G401.6 (cell line): ENCODE data around the gene PDF.
A peak's percentile ranks its signal among the peaks of the same experiment; 100 is the strongest.
"Not testable (repeated sequence)": the region's sequence is repeated elsewhere in the genome, so short reads cannot be mapped to it uniquely, and the experiment has no call there.

Source experiments
- FAIRE-seq: peaks from 2 replicates; lab custom pipeline; 2012; peaks lifted over from hg19 to GRCh38; lab: Jason Lieb, UNC

PDF gene

DNA sequence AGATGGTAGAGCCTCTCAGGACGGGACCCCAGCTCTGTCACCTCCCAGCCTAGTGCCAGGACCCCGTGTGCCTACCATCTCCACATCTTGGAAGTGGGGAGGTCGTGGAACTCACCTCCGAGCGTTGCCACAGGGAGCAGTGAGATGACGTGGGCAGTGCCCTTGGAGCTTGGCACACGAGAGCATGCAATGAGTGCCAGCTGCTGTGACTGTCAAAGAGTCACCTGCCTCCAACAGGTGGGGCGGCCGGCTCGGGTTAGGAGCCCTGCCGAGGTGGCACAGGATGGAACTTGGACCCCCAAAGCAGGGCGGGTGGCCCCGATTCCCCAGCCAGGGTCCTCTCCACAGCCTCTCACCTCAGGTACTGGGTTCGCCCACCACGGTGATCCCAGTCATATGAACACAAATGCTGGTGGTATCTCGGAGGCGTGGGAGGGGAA is 13.8 kb downstream of the PDF start:
- FAIRE-seq = no peak

DNA sequence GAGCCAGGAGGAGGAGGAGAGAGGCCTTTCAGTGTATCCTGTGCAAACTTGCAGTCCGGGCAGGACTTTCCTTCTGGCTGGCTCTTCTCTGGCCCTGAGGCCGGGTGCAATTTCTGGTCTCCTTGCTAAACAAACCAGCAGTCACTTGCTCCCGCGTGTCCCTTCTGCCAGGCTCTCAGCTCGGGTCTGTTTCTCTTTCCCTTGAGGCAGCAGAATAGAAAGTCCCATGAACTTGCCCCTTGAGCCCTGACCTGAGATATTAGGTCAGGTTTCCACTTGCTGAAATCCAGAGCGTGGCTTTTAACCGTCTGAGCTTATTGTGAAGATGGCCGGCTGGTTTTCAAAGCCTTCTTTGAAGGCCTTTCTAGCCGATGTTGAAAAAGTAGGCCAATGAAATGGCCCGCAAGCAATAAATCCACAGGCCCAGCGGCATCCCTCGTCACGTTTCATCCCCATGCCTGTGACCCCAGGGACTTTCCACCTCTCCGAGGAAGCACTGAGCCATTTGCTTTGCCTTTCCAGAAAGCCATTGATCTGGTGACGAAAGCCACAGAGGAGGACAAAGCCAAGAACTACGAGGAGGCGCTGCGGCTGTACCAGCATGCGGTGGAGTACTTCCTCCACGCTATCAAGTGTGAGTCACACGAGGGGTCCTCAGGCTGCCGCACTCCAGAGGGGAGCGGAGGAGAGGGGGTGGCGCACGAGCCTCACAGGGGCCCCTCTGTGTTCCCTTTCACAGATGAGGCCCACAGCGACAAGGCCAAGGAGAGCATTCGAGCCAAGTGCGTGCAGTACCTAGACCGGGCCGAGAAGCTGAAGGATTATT is 14.7 kb downstream of the PDF start:
- no peak for FAIRE-seq

DNA sequence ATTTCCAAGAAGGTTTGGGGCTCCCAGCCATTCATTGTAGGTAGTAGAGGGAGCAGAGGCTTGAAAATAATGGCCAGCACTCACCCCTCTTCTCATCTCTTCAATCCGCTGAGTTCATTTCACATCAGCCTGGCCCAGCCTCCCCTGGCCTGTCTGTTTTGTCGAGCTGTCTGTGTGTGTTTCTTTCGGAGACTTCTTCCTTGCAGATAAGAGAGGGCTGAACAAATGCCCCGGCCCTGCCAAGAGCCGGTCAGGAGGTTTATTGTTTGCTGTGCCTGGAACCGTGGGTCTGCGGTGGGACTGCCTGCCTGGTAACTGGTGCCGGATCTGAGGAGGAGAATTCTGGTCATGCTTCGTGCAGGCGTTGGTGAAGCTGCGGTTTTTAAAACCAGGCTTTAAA is 15.9 kb downstream of the PDF start:
- FAIRE-seq = no peak

- FAIRE-seq = no peak
These were observed 16.9 kb downstream of the PDF start for GRCh38 chr16:69313469-69313868.

DNA sequence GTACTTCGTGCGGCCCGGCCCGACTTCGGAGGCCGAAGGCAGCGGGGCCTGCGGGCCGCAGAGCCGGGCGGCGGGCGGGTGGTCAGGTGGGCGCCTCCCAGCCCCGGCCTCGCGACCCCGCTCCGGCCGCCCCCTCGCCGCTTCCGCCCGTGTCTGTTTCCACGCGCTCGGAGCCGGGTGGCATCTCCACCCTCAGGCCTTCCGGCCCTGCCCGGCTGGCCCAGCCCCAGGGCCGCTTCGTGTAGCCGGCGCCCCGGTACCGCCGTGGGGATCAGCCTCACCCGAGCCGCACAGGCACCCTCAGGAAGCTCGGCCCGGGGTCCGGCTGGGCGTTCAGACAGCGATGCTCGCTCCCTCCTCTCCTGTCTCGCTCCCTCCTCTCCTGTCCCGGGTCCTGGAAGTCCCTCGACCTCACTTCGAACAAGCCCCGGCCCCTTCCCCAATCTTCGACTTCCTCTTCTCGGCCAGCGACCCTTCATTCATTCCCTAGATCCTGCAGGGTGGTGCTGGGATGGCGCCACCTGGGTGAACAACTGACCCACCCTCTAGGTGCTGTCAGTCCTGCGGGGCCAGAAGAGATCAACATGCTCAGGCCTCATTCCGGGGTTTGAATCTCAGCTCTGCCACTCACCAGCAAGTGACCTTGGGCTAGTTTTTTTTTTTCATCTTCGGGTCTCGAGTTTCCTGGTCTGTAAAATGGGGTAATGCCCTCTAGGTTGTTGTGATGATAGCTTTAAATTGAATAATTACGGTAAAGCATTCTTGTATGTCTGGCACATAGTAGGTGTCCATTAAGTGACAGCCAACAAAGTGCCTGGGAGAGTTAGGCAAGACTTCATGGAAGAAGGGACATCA is 18.6 kb downstream of the PDF start:
- FAIRE-seq = no peak

- no peak for FAIRE-seq
These were observed 19.5 kb downstream of the PDF start, which contains the start of gene VPS4A for GRCh38 chr16:69310653-69311532. Gene VPS4A, plus strand, starts transcription at chr16:69311350. Its CDS starts 162 bp downstream, at chr16:69311512.

DNA sequence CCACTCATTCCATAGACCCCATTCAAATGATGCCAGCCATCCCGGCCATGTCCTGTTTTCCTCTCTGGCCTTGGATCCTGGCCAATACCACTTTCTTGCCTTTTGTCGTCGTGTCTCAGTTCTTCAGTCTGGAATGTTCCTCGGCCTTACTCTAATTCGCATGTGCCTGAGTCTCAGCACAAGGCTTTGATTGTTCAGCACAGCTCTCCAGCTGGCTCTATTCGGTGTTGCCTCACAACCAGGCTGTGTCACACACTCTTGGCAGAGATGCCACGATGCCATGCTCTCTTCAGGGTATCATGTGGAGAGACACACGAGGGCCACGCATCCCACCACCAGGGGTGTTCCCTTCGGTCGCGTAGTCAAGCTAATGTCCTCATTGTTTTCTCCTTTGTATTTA is 21.1 kb downstream of the PDF start:
- no peak for FAIRE-seq

- no peak for FAIRE-seq
These were observed 22.5 kb downstream of the PDF start for GRCh38 chr16:69307856-69308255.

DNA sequence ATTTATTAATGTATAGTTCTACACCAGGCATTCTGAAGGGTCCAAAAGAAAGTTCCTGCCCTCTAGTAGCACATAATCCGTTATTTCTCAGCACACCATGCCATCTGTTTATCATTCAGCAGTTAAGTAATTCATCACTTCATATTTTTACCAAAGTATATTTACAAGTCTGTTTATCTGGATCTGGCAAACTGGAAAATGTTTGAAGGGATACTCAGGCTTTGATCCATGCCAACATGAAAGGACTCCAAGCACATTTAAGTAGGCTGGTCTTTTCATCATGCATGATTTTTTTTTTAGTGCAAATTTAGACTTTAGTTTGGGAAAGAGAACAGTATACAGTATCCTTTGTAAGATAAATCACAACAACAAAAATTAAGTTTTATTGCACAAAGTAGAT is 23.3 kb downstream of the PDF start:
- no peak for FAIRE-seq

DNA sequence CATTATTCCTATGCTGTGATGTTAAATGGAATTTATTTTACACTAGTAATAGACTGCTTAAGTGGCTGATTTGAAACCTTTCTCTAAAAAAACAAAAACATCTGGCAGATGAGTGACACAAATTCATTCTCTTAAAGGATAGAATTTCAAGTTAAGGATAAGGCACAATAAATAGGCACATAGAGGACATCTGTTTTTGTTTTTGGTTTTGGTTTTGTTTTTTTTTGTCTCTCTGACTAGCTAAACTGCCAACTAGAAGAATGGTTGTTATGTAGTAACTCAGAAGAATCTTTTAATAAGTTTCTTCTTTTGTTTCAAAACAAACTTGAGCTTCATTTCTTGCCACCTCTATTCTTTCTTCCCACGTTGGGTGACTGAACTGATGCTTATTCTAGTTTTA is 24.4 kb downstream of the PDF start:
- FAIRE-seq = no peak

- no peak for FAIRE-seq
These were observed 28.1 kb downstream of the PDF start for GRCh38 chr16:69302301-69302700.

DNA sequence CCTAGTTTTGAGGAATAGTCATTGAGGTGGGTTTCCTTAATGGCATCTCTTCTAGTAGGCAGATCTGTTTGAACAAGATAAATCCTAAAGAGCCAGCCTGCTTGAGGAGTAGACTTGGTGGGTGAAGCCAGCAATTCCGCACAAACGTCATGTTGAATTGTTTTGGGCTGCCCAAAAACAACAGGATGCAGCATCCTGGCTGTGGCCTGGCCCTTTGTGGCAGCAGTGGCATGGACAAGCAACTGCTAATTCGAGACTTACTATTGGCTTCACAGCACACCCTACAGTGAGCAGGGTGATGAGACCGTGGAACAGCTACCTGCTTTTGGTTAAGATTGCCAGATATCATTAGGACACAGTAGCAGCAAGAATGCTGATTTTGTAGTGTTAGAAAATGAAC is 28.5 kb downstream of the PDF start:
- no peak for FAIRE-seq

GRCh38 chr16:69301187-69301586 is 29.2 kb downstream of the PDF start:
- FAIRE-seq = no peak

GRCh38 chr16:69298261-69298660 is 32.1 kb downstream of the PDF start:
- no peak for FAIRE-seq

- FAIRE-seq = not testable (repeated sequence)
These were observed 33.6 kb downstream of the PDF start for GRCh38 chr16:69296771-69297170.

DNA sequence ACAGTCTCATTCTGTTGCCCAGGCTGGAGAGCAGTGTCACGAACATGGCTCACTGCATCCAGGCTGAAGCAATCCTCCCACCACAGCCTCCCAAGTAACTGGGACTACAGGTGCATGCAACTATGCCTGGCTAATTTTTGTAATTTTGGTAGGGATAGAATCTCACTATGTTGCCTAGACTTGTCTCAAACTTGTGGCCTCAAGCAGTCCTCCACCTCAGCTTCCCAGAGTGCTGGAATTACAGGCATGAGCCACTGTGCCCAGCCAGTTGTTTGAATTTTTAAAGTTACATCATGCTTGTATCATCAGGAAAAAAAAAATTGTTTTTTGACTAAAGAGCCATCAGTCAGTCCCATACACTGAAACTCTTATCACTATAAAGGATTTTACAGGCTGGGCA is 36.3 kb downstream of the PDF start:
- FAIRE-seq = no peak

DNA sequence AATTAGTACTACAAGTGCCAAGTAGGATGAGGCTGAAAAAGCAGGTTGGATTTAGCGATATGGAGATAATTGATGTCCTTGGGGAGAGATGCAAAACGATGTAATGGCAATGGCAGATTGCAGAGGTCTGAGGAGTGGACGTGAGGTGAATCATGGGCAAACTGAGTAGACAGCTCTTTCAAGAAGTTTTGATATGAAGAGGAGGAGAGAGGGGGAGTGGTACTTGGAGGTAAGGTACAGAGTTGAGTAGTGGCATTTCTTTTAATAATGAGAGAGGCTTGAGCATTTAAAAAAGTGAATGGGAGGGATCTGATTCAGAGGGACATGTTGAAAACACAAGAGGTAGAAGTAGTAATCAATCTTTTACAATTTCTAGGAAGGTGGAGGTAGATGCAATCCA is 37.0 kb downstream of the PDF start:
- no peak for FAIRE-seq

DNA sequence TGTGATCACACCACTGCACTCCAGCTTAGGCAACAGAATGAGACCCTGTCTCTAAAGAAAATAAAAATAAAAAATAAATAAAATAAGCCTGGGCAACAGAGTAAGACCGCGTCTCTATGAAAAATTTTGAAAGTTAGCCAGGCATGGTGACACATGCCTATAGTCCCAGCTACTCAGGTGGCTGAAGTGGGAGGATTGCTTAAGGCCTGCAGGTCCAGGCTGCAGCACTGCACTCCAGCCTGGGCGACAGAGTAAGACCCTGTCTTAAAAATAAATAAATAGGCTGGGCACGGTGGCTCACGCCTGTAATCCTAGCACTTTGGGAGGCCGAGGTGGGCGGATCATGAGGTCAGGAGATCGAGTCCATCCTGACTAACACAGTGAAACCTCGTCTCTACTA is 38.7 kb downstream of the PDF start:
- FAIRE-seq = not testable (repeated sequence)

DNA sequence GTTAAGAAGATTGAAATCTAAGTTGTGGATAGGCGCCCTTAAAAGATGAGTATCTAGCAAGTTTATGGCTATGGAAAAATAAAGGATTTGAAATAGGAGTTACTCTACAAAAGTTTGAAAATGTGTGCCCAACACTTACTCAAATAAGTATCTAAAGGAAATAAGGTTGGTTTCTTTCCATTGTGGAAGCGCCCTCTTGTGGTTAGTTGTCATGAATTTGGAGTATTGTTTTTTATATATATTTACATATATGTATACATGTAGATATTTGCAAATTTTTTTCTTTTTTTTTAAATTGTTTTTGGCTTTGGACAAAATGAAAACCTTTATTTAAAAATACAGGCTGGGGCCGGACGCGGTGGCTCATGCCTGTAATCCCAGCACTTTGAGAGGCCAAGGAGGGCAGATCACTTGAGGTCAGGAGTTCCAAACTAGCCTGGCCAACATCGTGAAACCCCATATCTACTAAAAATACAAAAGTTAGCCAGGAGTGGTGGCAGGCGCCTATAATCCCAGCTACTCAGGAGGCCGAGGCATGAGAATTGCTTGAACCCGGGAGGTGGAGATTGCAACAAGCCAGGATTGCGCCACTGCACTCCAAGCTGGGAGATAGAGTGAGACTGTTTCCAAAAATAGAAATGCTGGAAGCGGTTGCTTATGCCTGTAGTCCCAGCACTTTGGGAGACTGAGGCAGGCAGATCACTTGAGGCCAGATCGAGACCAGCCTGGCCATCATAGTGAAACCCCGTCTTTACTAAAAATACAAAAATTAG is 43.3 kb downstream of the PDF start:
- peak; percentile 97 for FAIRE-seq

- no peak for FAIRE-seq
These were observed 45.1 kb downstream of the PDF start for GRCh38 chr16:69285240-69285639.

- no peak for FAIRE-seq
These were observed 46.5 kb downstream of the PDF start for GRCh38 chr16:69283851-69284250.

GRCh38 chr16:69277413-69277812 is 53.0 kb downstream of the PDF start:
- FAIRE-seq = no peak
